ENCODE measurements around the gene PROS1.

- TF ChIP-seq, protein P1, sequence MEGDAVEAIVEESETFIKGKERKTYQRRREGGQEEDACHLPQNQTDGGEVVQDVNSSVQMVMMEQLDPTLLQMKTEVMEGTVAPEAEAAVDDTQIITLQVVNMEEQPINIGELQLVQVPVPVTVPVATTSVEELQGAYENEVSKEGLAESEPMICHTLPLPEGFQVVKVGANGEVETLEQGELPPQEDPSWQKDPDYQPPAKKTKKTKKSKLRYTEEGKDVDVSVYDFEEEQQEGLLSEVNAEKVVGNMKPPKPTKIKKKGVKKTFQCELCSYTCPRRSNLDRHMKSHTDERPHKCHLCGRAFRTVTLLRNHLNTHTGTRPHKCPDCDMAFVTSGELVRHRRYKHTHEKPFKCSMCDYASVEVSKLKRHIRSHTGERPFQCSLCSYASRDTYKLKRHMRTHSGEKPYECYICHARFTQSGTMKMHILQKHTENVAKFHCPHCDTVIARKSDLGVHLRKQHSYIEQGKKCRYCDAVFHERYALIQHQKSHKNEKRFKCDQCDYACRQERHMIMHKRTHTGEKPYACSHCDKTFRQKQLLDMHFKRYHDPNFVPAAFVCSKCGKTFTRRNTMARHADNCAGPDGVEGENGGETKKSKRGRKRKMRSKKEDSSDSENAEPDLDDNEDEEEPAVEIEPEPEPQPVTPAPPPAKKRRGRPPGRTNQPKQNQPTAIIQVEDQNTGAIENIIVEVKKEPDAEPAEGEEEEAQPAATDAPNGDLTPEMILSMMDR (IDR thresholded peaks at IDR 0.05 in 8 of 11, conservative IDR thresholded peaks at IDR 0.05 in 3 of 11), result no peak
- TF ChIP-seq POLR2A (IDR thresholded peaks at IDR 0.05) (no peak), POLR2AphosphoS5 (IDR thresholded peaks at IDR 0.05) (no peak)
Measured at GRCh38 chr3:93961489-93961888, 12.2 kb downstream of the PROS1 start.
